ENCODE results near the gene CUEDC1. TPM values are rescaled to one million over a fixed set of nuclear protein-coding genes. Genes with fewer than 3 reads are reported as not detected.

The CUEDC1 gene
- total and polyA plus RNA-seq, 2 donors (not counting 1 experiment from before 2014, with no cell fraction given) = 0.57 TPM; not detected in 1

GRCh38 chr17:57868007-57868909 lies 87.0 kb downstream of the CUEDC1 start:
- WGBS (ENCODE audit: insufficient coverage) = 6% methylated on average over 21 of the region's 23 CpGs
- H3K4me3 Mint-ChIP-seq = peak overlapping the region; percentile 35
- CTCF ChIA-PET = interaction anchor here (0.7 to 5.9 kb wide), 9 partner anchors 9 to 134 kb away, joined by 3 to 57 read pairs (median 4); no protein-coding TSS in a partner anchor

More at GRCh38 chr17:57868007-57868909, 87.0 kb downstream of the CUEDC1 start:
- H3K4me1 Mint-ChIP-seq = peaks cover 29% of the 10 kb centered on the region
- intact Hi-C loops (cut with micrococcal nuclease) = loop anchor here (2.0 to 5.0 kb wide), 2 partner anchors 25 to 79 kb away; no protein-coding TSS in a partner anchor
- POLR2A ChIA-PET = interaction anchor here (1.5 kb wide), 1 partner anchor 18 kb away, joined by 3 read pairs; the partner anchor contains the start of gene MRPS23
- Histone ChIP-seq H3K79me2 (ENCODE audit: control insufficient read depth, insufficient read depth, low read length) (no peaks in the 10 kb centered on the region), H3K36me3 (replicated peaks in 1 of 2; ENCODE audit: control extremely low read depth in 1 of 2, control insufficient read depth in 1 of 2, extremely low read depth in 1 of 2, insufficient read depth in 2 of 2, low read length in 1 of 2) (no peaks in the 10 kb centered on the region), H3K4me3 (ENCODE audit: control extremely low read depth in 1 of 5, extremely low read depth in 1 of 5, insufficient read depth in 1 of 5, low read depth in 2 of 5, low read length in 4 of 5) (no peak overlapping the region), H3K27ac (ENCODE audit: low read length in 2 of 2) (no peak overlapping the region), H3K4me1 (ENCODE audit: control insufficient read depth in 2 of 2, insufficient read depth in 2 of 2, low read length in 2 of 2) (peaks cover 26 to 27% of the 10 kb centered on the region in 2 donors), H3K9ac (ENCODE audit: low read length) (no peak overlapping the region), H3K27me3 (replicated peaks in 1 of 4; ENCODE audit: control extremely low read depth in 1 of 4, control insufficient read depth in 3 of 4, insufficient read depth in 4 of 4, low read length in 3 of 4) (peaks cover 0 to 28% (median 10%) of the 10 kb centered on the region in 4 experiments), H3K4me2 (replicated peaks; ENCODE audit: low read depth, low read length, poor library complexity, severe bottlenecking) (peak overlapping the region; percentile 66), H4K20me1 (ENCODE audit: control insufficient read depth, insufficient read depth, low read length, poor library complexity, severe bottlenecking) (no peaks in the 10 kb centered on the region), H3K9me3 (ENCODE audit: control extremely low read depth in 1 of 3, control insufficient read depth in 2 of 3, insufficient read depth in 1 of 3, low read length in 2 of 3) (peaks cover 0 to 4% (median 0%) of the 10 kb centered on the region in 3 donors), H2AFZ (ENCODE audit: insufficient read depth, low read depth, low read length, poor library complexity, severe bottlenecking) (peak overlapping the region; percentile 56)
- ATAC-seq (ENCODE audit: low read depth) (peak; percentile 91), DNase-seq (peak; percentile 79)
- H3K27me3 Mint-ChIP-seq = peaks cover 17% of the 10 kb centered on the region
- TF ChIP-seq CTCF (IDR thresholded peaks at IDR 0.05) (peak; percentile 27), EZH2 (IDR thresholded peaks at IDR 0.05; ENCODE audit: borderline replicate concordance, insufficient read depth, low read depth, low read length, poor library complexity, severe bottlenecking) (no peak)
- H3K27ac Mint-ChIP-seq = peak overlapping the region; percentile 71
- no peaks in the 10 kb centered on the region for H3K9me3 Mint-ChIP-seq (ENCODE audit: insufficient read depth)

All from B cell (primary cell).